LNCAP (cell line): ENCODE data around the gene PMM2.

Experiments
- CTCF ChIP-seq: fragments of 450-650 bp; IDR thresholded peaks from 2 replicates; pipeline ENCODE4 v1.5.1; 2017; ENCODE audit warnings: mild to moderate bottlenecking

The PMM2 gene

GRCh38 chr16:8831871-8832716 is 34.5 kb downstream of the PMM2 start:
- no peak for TF ChIP-seq CTCF

GRCh38 chr16:8832717-8833105 is 35.1 kb downstream of the PMM2 start:
- no peak for TF ChIP-seq CTCF

GRCh38 chr16:8845699-8846298 is 48.2 kb downstream of the PMM2 start:
- TF ChIP-seq CTCF: no peak

GRCh38 chr16:8846401-8846932 is 48.8 kb downstream of the PMM2 start:
- TF ChIP-seq CTCF: no peak

GRCh38 chr16:8847145-8847544 is 49.5 kb downstream of the PMM2 start:
- no peak for TF ChIP-seq CTCF

GRCh38 chr16:8847623-8848022 is 50.0 kb downstream of the PMM2 start:
- TF ChIP-seq CTCF: no peak

- no peak for TF ChIP-seq CTCF
Observed at GRCh38 chr16:8848231-8848938, 50.7 kb downstream of the PMM2 start.
